CD4-positive, alpha-beta T cell (primary cell): ENCODE results near the gene LSM14A. TPM values are rescaled to one million over a fixed set of nuclear protein-coding genes. Genes with fewer than 3 reads are reported as not detected.

ENCODE experiments used
- ATAC-seq: fragments of 200-7000 bp; cut with Tn5 transposase; one replicate; pipeline ENCODE4 v1.10.0; 2022; ENCODE audit warnings: mild to moderate bottlenecking; ENCODE audit not compliant: poor library complexity
- CTCF ChIA-PET: fragments of 350-600 bp; sonication (Branson Sonifier 250); formaldehyde crosslinking; loops from one replicate; lab custom pipeline; 2021; ENCODE audit warnings: antibody characterized with exemption, inconsistent platforms; lab: Charles Lee
- POLR2A ChIA-PET: fragments of 350-600 bp; sonication (Branson Sonifier 250); formaldehyde crosslinking; loops from one replicate; lab custom pipeline; 2021; ENCODE audit warnings: antibody characterized with exemption, inconsistent platforms; lab: Charles Lee
- DNase-seq, 14 experiments: peaks; one replicate each; pipeline ENCODE4 v3.0.0-alpha.2; 2013 to 2020; ENCODE audit warnings: mixed read lengths in 2 of 14
- H3K27ac ChIP-seq, 2 donors: one replicate each; pipeline versions ENCODE4 v1.5.1 to v1.7.0; 2013; ENCODE audit warnings: low read length in 2 of 2, low read depth in 1 of 2, mild to moderate bottlenecking in 1 of 2
- H3K27me3 ChIP-seq, 2 experiments: 1 replicate in 1 of 2; 2 replicates in 1 of 2; pipeline versions ENCODE4 v1.6.1 to v1.7.0; 2013; ENCODE audit warnings: low read length in 2 of 2, control low read depth in 1 of 2, mild to moderate bottlenecking in 1 of 2, moderate library complexity in 1 of 2; ENCODE audit not compliant: insufficient read depth in 2 of 2, control insufficient read depth in 1 of 2
- H3K36me3 ChIP-seq: one replicate; pipeline ENCODE4 v1.6.1; 2013; ENCODE audit warnings: low read length, control low read depth; ENCODE audit not compliant: insufficient read depth
- H3K4me1 ChIP-seq: one replicate; pipeline ENCODE4 v1.6.1; 2013; ENCODE audit warnings: low read length, control low read depth; ENCODE audit not compliant: insufficient read depth
- H3K4me3 ChIP-seq: one replicate; pipeline ENCODE4 v1.5.1; 2013; ENCODE audit warnings: mild to moderate bottlenecking, low read length, moderate library complexity
- H3K9me3 ChIP-seq, 2 experiments: 1 replicate in 1 of 2; 2 replicates in 1 of 2; pipeline versions ENCODE4 v1.6.1 to v1.7.0; 2013; ENCODE audit warnings: low read length in 2 of 2, mild to moderate bottlenecking in 2 of 2, control low read depth in 1 of 2, moderate library complexity in 1 of 2; ENCODE audit not compliant: control insufficient read depth in 1 of 2, insufficient read depth in 1 of 2
- H3K27ac Mint-ChIP-seq: one replicate; pipeline ENCODE4 v1.8.0; 2020; ENCODE audit warnings: mixed read lengths
- H3K27me3 Mint-ChIP-seq: one replicate; pipeline ENCODE4 v1.8.0; 2021; ENCODE audit warnings: mixed read lengths
- H3K36me3 Mint-ChIP-seq: one replicate; pipeline ENCODE4 v1.8.0; 2021; ENCODE audit warnings: low read depth, mixed read lengths
- H3K4me1 Mint-ChIP-seq: one replicate; pipeline ENCODE4 v1.8.0; 2021; ENCODE audit warnings: low read depth, mixed read lengths
- H3K4me3 Mint-ChIP-seq: one replicate; pipeline ENCODE4 v1.8.0; 2020; ENCODE audit warnings: mild to moderate bottlenecking, mixed read lengths
- H3K9me3 Mint-ChIP-seq: one replicate; pipeline ENCODE4 v1.8.0; 2020; ENCODE audit warnings: mixed read lengths
- CTCF ChIP-seq: fragments of 200-600 bp; IDR thresholded peaks from one replicate; pipeline ENCODE4 v1.8.0; 2022; ENCODE audit warnings: antibody characterized with exemption, mild to moderate bottlenecking
- intact Hi-C, 2 experiments: fragments of 100-400 bp; cut with DNase I in 1 of 2; cut with micrococcal nuclease in 1 of 2; formaldehyde crosslinking; loops; one replicate each; pipeline versions ENCODE4 v1.15.1 to v1.9.0; 2023 to 2025; cut with DNase I, micrococcal nuclease
- total RNA-seq, 174 experiments: library from RNA in 2 of 174; stranded (reverse) in 2 of 174; gene quantifications; one replicate each; pipeline ENCODE4 v1.2.3 and lab custom pipeline; 2021 to 2026

Gene LSM14A
- total RNA-seq, 2 experiments from 2014 or later = 210 to 217 TPM

DNA sequence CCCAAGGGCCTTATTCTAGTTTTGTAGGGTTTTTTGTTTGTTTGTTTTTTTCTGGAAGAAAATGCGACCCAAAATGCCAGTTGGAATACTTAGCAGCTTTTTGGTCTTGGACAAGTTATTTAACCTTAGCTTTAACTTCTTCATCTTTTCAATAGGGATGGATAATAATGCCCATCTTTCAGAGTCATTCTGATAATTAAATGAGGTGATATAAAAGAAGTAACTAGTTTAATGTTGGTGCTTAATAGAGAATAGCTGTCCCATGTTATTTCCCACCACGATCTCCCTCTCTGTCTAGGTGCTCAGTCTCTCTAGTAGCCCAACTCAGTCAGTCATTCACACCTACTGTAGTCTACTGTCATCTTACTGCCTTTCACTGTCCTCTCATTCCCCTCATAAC is 8.0 kb downstream of the LSM14A start:
- no peaks in the 10 kb centered on the region for H3K9me3 ChIP-seq
- TF ChIP-seq CTCF = no peak
- H3K4me3 Mint-ChIP-seq = peak overlapping the region; percentile 36
- no peaks in the 10 kb centered on the region for H3K9me3 Mint-ChIP-seq
- ChIA-PET POLR2A (no interaction called here), CTCF (no interaction called here)
- H3K4me1 ChIP-seq = peaks cover 50% of the 10 kb centered on the region
- intact Hi-C loops = no loop called here
- no peak overlapping the region for H3K4me3 ChIP-seq
- H3K27ac Mint-ChIP-seq = peak overlapping the region; percentile 40
- H3K4me1 Mint-ChIP-seq = peaks cover 93% of the 10 kb centered on the region
- no peaks in the 10 kb centered on the region for H3K27me3 Mint-ChIP-seq
- peaks cover 33% of the 10 kb centered on the region for H3K36me3 ChIP-seq
- peaks cover 56% of the 10 kb centered on the region for H3K36me3 Mint-ChIP-seq
- no peak overlapping the region for H3K27ac ChIP-seq
- DNase-seq = no peak
- ATAC-seq = no peak
- H3K27me3 ChIP-seq = no peaks in the 10 kb centered on the region

DNA sequence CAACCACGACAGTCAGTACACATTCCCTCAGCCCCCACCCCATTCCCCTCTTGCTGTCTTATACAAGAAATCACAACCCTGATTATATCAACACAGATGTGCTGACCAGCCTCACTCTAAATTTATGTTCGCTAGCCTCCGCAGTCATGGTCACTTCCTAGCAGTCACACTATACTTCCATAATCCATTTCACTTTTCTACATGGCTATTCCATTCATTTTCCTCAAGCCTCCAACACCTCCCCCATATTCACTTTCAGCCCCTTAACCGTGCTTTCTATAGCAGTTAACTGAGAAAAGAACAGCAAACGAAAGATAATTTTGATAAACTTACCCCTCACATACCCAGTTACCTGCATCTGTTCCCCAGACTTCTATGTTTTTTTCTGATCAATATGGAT is 8.4 kb downstream of the LSM14A start:
- no peak overlapping the region for H3K27ac ChIP-seq
- intact Hi-C loops = no loop called here
- H3K36me3 ChIP-seq = peaks cover 30% of the 10 kb centered on the region
- peaks cover 48% of the 10 kb centered on the region for H3K4me1 ChIP-seq
- ChIA-PET POLR2A (no interaction called here), CTCF (no interaction called here)
- Mint-ChIP-seq H3K27ac (peak overlapping the region; percentile 40), H3K9me3 (no peaks in the 10 kb centered on the region), H3K4me1 (peaks cover 93% of the 10 kb centered on the region), H3K4me3 (peak overlapping the region; percentile 36), H3K36me3 (peaks cover 56% of the 10 kb centered on the region), H3K27me3 (no peaks in the 10 kb centered on the region)
- no peak for TF ChIP-seq CTCF
- no peaks in the 10 kb centered on the region for H3K27me3 ChIP-seq
- no peak overlapping the region for H3K4me3 ChIP-seq
- no peaks in the 10 kb centered on the region for H3K9me3 ChIP-seq
- ATAC-seq = no peak
- no peak for DNase-seq

DNA sequence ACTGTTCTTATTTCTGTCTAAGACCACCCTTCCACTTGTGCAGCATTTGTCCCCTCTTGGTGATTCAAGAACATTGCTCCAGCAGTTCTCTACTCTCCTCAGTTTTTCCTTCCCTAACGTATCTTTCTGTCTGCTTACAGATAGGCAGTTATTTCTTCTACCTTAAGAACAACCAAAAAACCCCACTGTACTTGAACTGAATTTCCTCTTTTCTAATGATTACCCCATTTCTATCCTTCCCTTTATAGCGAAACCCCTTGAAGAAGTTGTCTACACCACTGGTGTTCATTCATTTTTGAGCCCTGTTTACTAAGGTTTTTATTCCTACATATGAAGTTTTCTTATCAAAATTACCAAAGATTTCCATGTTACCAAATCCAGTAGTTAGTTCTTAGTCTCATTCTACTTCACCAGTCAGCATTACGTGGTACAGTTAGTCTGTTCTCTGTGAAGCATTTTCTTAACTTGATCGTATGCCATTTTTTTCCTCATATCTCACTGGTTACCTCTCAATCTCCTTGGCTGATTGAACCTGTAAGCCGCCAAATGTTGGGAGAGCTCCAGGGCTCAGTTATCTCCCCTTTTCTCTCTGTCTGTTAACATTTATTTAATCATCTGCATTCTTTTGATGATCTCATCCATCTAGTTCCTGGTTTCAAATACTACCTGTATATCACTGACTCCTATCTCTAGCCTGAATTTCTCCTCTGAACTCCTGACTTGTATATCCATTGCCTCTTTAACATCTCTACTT is 9.0 kb downstream of the LSM14A start:
- Mint-ChIP-seq H3K9me3 (no peaks in the 10 kb centered on the region), H3K27me3 (no peaks in the 10 kb centered on the region), H3K4me1 (peaks cover 93% of the 10 kb centered on the region), H3K27ac (peak overlapping the region; percentile 40), H3K36me3 (peaks cover 55% of the 10 kb centered on the region), H3K4me3 (peak overlapping the region; percentile 36)
- Histone ChIP-seq H3K4me3 (no peak overlapping the region), H3K9me3 (no peaks in the 10 kb centered on the region), H3K36me3 (peaks cover 27% of the 10 kb centered on the region), H3K27me3 (no peaks in the 10 kb centered on the region), H3K27ac (no peak overlapping the region), H3K4me1 (peaks cover 46% of the 10 kb centered on the region)
- no peak for DNase-seq
- no peak for TF ChIP-seq CTCF
- ATAC-seq = no peak
- CTCF ChIA-PET = no interaction called here
- intact Hi-C loops = no loop called here
- POLR2A ChIA-PET = interaction anchor here (1.2 kb wide), 2 partner anchors 8 to 10 kb away, joined by 3 to 4 read pairs; partner anchors contain the start of gene LSM14A
